Suprapubic skin (tissue), 4 donors: ENCODE data around the gene OSBPL8.

Source experiments
- CTCF ChIP-seq, 2 donors: fragments of 200-600 bp in 1 of 2; fragments of 450-650 bp in 1 of 2; sonication (generic) in 1 of 2; IDR thresholded peaks; one replicate each; pipeline ENCODE4 v1.5.1; 2016 to 2019; ENCODE audit warnings: antibody characterized with exemption in 2 of 2, mild to moderate bottlenecking in 1 of 2, moderate library complexity in 1 of 2
- EP300 ChIP-seq: sonication (generic); formaldehyde crosslinking; IDR thresholded peaks from one replicate; pipeline ENCODE4 v1.6.1; 2017; ENCODE audit warnings: antibody characterized with exemption
- POLR2A ChIP-seq, 2 donors: fragments of 450-650 bp; IDR thresholded peaks; one replicate each; pipeline ENCODE4 v1.6.1; 2017; ENCODE audit warnings: antibody characterized with exemption in 2 of 2, mild to moderate bottlenecking in 2 of 2, moderate library complexity in 2 of 2
- POLR2AphosphoS5 ChIP-seq, 3 donors: sonication (generic); formaldehyde crosslinking; IDR thresholded peaks; one replicate each; pipeline ENCODE4 v1.6.1; 2017; ENCODE audit warnings: antibody characterized with exemption in 3 of 3

DNA sequence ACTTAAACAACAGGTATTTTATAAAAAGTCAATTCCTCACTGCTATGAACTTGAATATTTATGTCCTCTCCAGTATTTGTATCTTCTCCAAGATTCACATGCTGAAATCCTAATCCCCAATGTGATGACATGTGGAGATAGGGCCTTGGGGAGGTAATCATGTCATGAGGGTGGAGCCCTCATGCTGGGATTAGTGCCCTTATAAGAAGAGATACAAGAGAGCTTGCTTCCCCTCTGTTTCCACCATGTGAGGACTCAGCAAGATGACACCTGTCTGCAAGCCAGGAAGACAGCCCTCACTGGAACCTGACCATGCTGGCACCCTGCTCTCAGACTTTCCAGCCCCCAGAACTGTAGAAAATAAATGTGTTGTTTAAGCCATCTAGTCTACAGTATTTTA, 36.2 kb downstream of the OSBPL8 start:
- TF ChIP-seq EP300 (no peak), POLR2A (IDR thresholded peaks at IDR 0.05) (no peak), CTCF (IDR thresholded peaks at IDR 0.05) (no peak), POLR2AphosphoS5 (IDR thresholded peaks at IDR 0.05) (no peak)
